HL-60 (cell line): Measurements from ENCODE around the gene CTIF.

Experiments
- CTCF ChIP-seq: IDR thresholded peaks from one replicate; pipeline ENCODE4 v1.5.1; 2011; ENCODE audit warnings: low read length, control low read depth, inconsistent platforms; ENCODE audit not compliant: insufficient read depth
- POLR2AphosphoS5 ChIP-seq: IDR thresholded peaks from 2 replicates; pipeline ENCODE4 v1.6.1; 2012; ENCODE audit warnings: low read depth

GRCh38 chr18:48844271-48844670 is 305.4 kb downstream of the CTIF start:
- TF ChIP-seq CTCF: no peak
- TF ChIP-seq POLR2AphosphoS5: no peak
